ENCODE measurements around the gene SLC9A3.
"Not testable (repeated sequence)": the region's sequence is repeated elsewhere in the genome, so short reads cannot be mapped to it uniquely, and the experiment has no call there.

SLC9A3 gene

GRCh38 chr5:524234-524972 is at the start of gene SLC9A3:
SLC9A3 (minus strand) TSS chr5:524449.
- DNase-seq, result no peak

- no peak for DNase-seq
Measured at GRCh38 chr5:573976-574375, 49.7 kb upstream of the SLC9A3 start.

GRCh38 chr5:573206-573605 is 49.0 kb upstream of the SLC9A3 start:
- DNase-seq, result no peak

- no peak for DNase-seq
Measured at GRCh38 chr5:572398-573019, 48.3 kb upstream of the SLC9A3 start.

- DNase-seq, result no peak
Measured at GRCh38 chr5:571791-572190, 47.5 kb upstream of the SLC9A3 start.

- no peak for DNase-seq
Measured at GRCh38 chr5:570886-571285, 46.6 kb upstream of the SLC9A3 start.

- no peak for DNase-seq
Measured at GRCh38 chr5:570446-570845, 46.2 kb upstream of the SLC9A3 start.

- no peak for DNase-seq
Measured at GRCh38 chr5:569868-570361, 45.7 kb upstream of the SLC9A3 start.

GRCh38 chr5:569358-569867 is 45.2 kb upstream of the SLC9A3 start:
- DNase-seq, result no peak

- DNase-seq, result no peak
Measured at GRCh38 chr5:568809-569208, 44.6 kb upstream of the SLC9A3 start.

GRCh38 chr5:568061-568781 is 44.0 kb upstream of the SLC9A3 start:
- DNase-seq, result no peak

GRCh38 chr5:567664-568060 is 43.4 kb upstream of the SLC9A3 start:
- no peak for DNase-seq

GRCh38 chr5:566636-567309 is 42.5 kb upstream of the SLC9A3 start:
- DNase-seq, result no peak

GRCh38 chr5:565782-566440 is 41.7 kb upstream of the SLC9A3 start:
- DNase-seq, result no peak

- DNase-seq, result no peak
Measured at GRCh38 chr5:561408-561807, 37.2 kb upstream of the SLC9A3 start.

GRCh38 chr5:560792-561166 is 36.5 kb upstream of the SLC9A3 start:
- DNase-seq, result no peak

- DNase-seq, result no peak
Measured at GRCh38 chr5:558871-559503, 34.7 kb upstream of the SLC9A3 start.

GRCh38 chr5:558326-558725 is 34.1 kb upstream of the SLC9A3 start:
- DNase-seq, result no peak

- not testable (repeated sequence) for DNase-seq
Measured at GRCh38 chr5:557917-558316, 33.7 kb upstream of the SLC9A3 start.

GRCh38 chr5:556909-557441 is 32.7 kb upstream of the SLC9A3 start:
- DNase-seq, result no peak

- no peak for DNase-seq
Measured at GRCh38 chr5:555058-555623, 30.9 kb upstream of the SLC9A3 start.
